HG02884 (cell line): ENCODE results near the gene BCL11B.
"Not testable (repeated sequence)": the region's sequence is repeated elsewhere in the genome, so short reads cannot be mapped to it uniquely, and the experiment has no call there.

Experiments
- ATAC-seq: cut with Tn5 transposase; IDR thresholded peaks from one replicate; pipeline ENCODE4 v1.9.1; 2021; ENCODE audit warnings: mild to moderate bottlenecking, moderate library complexity; ENCODE audit not compliant: unreplicated experiment

Gene BCL11B

DNA sequence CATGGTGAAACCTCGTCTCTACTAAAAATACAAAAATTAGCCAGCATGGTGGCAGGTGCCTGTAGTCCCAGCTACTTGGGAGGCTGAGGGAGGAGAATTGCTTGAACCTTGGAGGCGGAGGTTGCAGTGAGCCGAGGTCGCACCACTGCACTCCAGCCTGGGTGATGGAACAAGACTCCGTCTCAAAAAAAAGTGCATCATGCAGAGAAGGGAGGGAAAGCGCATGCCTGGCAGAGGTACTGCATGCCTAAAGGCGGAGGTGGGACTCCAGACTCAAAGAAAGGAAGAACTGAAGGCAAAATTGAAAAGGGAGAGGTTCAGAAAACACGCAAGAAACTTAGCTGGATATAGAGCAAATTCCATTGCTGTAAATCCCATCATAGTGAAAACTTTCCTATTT, 85.7 kb downstream of the BCL11B start:
- ATAC-seq: not testable (repeated sequence)

DNA sequence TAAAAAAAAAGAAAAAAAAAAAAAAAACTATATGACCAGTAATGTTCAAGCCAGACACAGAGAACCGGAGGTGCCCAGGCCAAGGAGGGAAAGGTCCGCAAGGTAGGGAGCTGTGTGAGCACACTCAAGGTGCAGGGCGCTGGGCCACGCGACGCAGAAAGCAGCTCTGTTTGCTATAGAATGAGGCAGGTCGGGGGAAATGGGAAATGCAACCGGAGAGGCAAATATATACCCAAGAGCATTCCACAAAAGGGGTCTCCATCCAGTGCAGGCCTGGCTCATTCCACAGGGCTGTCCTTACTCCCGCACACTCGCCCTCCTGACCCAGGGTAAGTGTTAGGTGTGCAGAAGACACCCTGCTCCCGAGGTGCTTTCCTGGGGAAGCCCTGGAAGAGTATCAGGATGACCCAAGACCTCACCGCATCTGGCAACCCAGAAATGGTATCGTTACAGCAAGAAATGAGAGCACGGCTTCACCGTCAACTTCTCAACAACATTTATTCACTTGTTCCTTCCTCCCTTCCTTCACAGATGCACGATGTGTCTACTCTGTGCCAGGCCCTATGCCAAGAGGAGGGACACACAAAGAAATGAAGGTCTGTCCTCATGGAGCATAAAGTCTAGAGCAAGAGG, 86.4 kb downstream of the BCL11B start:
- no peak for ATAC-seq

DNA sequence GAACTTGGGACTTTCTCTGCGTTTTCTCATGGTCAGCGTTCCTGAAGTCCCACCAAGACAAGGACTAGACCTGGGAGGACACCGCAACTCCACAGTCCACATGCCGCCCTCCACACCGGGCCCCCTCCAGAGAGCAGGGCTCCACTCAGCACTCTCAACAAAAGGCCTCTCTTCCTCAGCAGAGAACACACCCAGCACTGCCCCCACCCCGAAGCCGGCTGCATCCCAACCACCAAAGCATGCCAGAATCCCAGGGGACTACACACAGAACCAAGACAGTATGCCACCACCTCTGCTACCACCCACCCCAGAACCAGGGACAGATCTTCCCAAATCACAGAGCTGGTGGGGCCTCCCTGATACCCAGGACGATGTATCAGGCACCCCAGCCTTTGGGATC, 88.3 kb downstream of the BCL11B start:
- no peak for ATAC-seq

DNA sequence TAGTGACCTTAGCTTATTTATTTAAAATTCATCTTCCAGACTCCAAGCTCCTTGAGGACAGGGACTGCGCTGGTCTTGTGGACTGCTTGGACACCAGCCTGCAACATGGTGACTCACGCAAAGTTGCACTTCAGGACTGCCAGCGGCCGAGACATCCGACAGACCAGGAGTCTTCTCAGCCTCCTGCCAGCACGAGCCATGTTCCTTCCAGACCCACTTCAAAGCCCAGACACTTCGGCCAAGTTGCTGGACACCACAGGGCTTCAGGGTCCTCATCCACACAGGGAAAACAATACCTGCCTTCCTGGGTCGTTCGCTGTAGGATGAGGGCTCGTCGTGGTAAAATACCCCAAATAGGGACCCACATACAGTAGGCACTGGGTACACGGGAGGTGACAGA, 88.7 kb downstream of the BCL11B start:
- ATAC-seq: no peak

DNA sequence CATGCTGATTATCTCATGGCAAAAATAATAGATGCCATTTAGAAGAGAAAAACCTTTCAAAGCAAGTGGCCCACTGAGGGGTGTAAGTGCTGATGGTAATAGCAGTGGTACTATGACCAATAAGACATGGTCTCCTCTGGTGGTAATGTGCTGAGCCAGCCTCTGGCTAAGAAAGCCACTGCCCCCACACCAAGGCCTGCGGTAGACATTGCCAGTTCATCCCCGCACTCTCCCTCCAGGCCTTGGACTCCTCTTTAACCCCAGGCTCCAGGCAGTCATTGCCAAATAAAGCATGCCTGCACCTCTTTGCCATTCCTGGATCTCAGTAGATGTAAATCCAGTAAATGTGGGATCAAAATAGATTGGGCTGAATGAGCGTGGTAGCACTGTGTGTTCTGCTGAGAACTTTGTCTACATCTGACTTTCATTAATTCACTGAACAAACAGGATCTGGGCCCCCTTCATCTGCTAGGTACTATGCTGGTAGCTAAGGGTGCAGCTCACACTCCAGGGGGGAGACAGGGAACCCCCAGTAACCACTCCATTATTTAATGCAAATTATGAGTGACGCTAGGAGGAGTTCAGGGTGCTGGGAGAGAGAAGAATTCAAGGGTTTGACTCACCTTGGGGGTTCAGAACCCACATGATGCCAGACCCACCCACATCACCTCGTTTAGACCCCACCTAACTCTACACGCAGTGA, 89.3 kb downstream of the BCL11B start:
- no peak for ATAC-seq

DNA sequence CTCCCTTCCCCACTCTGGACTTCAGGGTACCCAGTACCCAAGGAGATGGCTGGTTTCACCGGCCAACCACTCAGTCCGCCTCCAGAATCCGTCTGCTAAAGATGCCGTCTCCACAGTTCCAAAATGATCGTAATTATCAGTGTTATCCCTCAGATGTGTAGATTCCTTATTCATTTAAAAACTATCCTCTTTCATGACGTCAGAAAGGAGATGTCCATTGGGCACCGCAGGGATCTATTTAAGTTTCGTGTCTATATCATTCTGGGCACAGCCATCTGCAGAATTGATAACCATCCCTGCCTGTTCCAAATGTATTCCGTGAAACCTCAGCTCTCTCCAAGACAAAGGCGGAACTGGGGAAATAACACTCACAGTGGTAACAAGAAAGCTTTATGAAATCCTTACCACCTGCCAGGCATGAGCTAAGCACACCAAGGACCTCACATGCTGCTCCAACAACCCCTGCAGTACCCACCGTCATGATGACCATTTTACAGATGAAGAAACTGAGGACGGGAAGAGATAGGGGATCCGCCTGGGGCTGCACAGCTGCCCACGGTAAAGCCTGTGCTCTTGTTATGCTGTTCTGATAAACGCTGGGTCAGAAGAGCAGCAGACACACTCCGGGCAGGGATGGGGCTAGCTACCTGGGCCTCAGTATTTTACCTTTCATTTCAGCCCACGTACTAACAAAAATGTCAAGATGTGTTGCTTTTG, 90.0 kb downstream of the BCL11B start:
- no peak for ATAC-seq

DNA sequence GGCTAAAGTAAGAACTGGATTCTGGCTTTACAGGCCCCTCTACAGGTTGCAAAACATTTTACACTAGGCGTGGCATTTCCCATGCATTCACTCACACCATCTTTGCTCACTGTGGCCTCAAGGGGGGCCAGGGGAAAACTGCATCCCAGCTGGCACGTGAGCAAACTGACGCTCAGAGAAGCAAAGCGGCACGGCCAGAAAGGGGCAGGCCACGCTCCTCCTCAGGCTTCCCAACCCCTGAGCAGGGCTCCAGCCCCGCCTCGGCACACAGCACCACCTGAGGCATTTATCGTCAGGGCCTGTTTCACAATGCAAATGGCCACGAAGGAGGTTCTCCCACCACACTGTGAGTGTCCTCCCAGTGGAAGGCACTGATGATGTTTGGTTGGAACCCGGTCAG, 90.8 kb downstream of the BCL11B start:
- ATAC-seq: no peak

DNA sequence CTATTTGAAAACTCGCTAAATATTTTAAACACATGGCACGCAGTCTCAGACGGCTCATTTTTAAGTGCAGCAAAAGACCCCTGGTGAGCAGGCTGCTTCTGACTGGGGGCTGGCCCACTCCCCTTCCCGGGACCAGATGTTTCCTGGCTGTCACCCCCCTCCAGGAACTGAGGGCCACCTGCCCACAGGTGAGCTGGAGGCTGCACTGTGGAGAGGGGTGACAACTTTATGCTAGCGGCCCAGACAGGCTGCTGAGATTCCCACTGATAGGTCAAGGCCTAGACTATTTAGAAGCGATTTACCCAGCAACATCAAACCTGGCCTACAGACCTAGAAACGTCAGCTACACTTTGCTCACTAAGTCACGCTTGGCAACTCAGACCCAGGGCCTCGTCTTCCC, 92.1 kb downstream of the BCL11B start:
- ATAC-seq: no peak

DNA sequence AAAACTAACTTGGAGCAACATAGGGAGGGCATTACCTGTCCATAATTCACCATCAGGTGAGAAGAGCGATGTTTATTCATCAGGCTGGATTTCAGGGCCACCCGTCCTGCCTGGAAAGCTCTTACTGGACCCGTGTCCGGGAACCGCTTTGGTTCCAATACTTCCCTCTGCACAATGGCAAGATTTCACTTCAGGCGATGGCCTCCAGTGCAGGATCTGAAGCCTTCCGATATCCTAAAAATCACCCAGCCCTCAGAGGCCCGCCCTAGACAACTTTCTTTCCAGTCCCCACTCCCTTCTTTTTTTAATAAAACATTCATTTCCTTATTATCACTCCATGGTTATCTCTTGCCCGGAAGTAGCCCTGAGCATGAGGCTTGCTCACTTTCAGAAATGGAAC, 92.5 kb downstream of the BCL11B start:
- no peak for ATAC-seq

DNA sequence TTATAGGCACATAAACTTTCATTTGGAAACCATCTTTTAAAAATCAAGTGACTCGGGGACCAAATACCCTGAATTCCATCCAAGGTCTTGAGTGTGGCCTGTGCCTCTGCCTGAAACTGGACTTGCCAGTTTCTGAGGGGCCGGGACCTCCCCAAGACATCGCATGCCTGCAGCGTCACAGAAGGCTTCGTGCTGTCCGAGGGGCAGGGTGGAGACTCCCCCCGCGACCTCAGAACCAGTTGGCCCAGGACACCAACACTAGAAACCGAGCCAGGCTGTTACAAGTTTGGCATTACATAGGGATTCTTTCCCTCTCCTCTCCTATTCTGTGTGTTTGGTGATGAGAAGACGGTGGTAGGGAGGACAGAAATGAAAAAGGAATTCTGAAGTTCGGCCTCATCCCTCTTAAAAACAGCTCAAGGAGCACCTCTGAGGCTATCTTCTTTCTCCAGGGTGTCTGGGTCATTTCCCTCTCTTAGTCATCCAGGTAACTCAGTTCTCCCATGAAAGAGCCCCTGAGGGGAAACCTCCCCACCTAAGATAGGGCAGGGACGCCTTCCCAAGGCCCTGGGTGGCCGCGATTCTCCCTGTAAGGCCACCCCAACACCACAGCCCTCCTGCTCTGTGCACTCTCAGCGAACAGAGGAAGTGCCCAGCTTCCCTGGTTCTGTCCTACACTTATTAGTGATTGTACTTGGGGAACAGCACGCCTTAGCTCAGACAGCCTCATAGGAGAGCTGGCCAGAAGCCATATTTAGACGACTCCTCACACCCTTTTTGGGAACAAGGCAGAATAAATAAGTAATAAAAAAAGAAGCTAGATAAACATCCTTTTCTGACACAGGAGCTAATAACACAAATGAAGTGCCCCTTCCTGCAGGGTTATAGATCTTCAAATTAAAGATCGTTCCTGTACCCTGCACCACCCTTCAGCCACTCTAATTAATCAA, 93.8 kb downstream of the BCL11B start:
- ATAC-seq: no peak

DNA sequence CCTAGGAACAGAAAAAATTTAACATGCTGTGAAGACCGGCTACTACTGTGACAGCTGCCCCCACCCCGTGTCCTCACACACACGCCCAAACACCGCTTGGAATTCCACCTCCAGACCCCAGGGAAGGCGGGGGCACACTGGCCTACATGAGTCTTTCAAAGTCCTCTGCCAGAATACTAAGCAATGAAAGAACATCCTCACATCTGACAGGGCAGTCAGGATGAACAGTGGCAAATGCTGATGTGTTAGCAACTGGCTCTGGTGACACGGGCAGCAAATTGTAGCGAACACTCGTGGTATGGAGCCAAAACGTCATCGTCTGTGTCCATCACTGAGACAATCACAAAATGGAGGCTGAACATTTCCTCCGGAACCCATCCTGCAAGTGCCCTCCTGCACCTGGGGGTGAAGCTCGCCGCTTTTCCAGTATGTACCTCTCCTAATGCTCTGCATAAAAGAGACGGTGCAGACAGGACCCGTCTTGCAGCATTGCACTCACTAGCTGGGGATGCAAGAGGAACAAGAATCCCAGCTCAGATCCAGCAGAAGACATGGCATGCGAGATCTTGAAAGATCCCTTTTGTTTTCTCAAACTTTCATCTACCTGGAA, 94.8 kb downstream of the BCL11B start:
- ATAC-seq: no peak

DNA sequence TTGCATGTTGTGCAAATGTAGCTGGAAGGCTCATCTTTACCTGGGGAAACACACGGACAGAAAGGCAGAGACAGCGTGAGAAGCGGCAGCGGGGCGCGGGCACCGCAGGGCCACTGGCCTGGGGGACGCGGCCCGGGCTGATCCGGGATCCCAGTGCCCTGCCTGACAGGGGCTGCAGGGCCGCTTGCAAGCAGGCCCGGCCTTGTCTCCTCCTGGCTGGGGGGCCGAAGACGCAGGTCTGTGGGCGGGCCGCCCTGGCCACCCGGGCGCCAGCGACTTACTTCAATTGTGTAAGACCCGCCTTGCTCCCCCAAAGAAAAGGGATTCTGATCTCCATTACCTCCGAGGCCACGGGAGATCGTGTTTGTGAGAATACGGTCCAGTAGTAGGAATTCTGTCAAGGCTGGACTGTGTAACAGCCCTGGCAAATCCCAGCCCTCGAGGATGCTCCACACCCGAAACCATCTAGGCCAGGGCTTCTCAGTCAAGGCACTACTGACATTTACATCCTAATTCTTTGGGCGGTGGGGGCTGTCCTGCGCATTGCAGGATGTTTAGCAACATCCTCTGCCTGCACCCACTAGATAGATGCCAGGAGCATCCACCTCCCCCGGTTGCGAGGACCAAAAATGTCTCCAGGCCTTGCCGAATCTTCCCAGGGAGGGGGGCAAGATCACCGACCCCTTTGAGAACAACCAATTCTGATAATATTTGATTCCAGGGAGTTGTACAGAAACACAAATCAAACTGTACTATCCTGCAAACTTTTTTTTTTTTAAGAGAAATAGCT, 95.6 kb downstream of the BCL11B start:
- ATAC-seq: no peak

DNA sequence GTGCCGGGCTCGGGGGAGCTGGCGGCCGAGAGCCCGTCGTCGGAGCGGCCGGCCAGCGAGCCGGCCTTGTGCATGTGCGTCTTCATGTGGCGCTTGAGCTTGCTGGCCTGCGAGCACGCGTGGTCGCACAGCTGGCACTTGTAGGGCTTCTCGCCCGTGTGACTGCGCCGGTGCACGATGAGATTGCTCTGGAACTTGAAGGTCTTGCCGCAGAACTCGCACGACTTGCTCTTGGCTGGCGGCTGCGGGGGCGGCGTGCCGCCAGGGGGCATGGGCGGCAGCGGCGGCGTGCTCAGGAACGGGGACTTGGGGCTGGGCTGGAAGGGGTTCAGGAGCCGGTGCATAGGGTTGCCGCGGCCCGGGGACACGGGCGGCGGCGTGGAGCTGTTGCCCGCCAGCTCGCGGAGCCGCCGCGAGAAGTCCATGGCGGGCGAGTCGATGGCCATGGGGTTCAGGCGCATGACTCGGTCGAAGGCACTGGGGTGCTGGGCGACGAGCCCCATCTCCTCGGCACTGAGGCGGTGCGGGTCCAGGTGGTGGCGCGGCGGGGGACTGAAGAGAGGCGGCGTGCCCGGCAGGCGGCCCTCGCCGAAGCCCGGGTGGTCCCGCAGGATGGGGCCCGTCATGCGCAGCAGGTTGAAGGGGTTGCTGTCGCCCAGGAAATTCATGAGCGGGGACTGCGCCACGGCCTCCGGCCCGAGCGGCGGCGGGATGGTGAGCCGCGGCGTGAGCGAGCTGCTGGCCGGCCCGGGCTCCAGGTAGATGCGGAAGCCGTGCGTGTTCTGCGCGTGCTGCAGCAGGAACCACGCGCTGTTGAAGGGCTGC, 96.5 kb downstream of the BCL11B start:
- no peak for ATAC-seq

DNA sequence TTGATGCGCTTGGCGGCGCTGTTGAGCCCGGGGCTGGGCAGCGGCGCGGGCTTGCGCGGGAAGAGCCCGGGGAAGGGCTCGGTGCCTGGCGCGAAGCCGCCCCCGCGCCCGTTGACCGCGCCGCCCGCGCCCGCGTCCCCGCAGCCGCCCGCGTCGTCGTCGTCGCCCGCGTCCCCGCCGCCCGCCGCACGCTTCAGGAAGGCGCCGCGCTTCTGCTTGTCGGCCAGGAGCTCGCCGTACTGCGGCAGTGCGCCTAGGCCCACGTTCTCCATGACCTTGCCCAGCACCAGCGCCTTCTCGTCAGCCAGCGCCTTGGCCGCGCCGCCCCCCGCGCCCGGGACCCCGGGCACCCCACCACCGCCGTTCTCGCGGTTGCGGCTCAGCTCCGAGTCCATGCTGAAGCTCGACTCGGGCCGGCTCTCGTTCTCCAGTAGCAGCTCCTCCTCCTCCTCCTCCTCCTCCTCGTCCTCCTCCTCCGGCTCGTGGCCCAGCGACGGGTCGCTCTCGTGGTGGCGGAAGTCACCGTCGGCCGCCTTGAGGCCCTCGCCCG, 97.2 kb downstream of the BCL11B start:
- no peak for ATAC-seq

DNA sequence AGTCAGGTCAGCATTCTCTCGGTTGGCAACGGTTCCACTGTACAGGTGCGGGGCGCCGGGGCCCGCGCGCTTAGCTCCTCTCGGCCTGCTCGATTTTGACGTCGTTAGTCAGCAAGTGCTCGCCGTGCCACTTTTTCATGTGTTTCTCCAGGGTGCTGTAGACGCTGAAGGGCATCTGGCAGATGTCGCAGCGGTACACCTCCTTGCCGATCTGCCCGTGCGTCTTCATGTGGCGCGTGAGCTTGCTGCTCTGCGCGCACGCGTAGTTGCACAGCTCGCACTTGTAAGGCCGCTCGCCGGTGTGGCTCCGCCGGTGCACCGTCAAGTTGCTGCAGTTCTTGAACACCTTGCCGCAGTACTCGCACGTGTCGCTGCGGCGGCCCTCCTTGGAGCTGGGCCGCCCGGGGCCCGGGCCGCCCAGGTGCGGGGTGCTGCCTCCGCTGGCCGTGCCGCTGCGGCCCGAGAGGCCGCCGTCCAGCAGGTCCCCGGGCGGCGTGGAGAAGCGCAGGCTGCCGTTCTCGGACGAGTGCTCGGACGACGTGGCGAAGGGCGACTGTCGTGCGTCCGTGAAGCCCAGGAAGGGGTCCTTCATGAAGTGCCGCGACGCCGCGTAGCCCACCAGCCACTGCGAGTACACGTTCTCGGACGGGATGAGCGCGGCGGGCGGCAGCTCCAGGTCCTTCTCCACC, 97.8 kb downstream of the BCL11B start:
- no peak for ATAC-seq

DNA sequence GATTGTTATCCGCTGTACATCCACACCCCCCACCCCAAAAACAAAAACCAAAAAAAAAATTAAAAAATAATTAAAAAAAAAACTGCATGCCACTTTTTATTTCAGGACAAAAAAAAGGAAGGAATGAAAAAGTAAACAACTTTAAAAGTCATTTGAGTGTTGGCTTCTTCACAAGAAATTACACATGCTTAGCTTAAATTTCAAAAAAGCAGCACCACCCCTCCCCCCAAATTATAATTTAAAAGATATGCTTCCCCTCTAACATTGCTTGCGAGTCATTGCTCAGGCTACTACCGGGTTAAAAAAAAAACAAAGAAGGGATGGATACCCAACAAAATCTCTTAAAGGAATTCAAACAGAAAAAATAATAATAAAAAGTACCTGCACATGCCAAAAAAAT, 98.5 kb downstream of the BCL11B start:
- no peak for ATAC-seq

DNA sequence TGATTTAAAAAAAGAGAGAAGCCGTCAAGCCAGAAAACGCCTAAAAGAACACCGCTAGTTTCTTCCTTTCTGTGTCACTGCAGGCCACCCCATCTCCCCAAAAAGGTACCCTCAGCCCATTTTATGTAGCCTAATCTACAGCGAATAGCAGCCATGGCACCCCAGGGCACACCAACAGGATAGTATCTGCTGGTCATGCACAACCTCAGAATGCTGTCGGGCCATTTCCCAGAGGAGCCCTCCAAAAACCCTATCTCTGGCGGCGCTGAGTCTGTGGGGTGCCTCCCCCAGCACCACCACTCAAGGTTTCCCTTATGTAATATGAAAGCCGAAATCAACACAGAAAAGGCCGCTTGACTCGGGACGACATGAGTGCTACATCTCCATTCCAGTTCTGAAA, 98.9 kb downstream of the BCL11B start:
- no peak for ATAC-seq

DNA sequence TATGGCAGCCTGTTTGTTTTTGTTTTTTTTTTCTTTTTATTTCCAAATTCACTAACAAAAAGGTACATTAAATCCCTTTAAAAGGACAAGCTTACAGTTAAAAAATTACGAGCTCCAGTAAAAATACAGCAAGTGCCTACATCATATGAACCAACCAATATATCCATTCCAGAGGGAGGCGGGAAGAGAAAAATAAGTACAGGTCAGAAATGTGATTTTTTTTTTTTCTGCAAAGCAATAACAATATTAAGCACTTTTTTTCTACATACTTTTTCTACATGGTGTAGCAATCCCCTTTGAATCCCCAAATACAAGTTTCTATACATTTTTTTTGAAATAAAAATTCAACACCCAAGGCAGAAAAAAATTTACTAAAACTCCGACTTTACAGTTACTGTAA, 100.6 kb downstream of the BCL11B start:
- ATAC-seq: no peak
